ENCODE results near the gene TPST1.
"Not testable (repeated sequence)": the region's sequence is repeated elsewhere in the genome, so short reads cannot be mapped to it uniquely, and the experiment has no call there.

Gene TPST1

GRCh38 chr7:66204822-66205740 lies at the start of gene TPST1:
TSS of gene TPST1 (plus strand) at chr7:66205334. CDS start at chr7:66240426, 35,092 bp downstream.
- DNase-seq = peak; percentile 80

GRCh38 chr7:66156035-66156434 lies 49.1 kb upstream of the TPST1 start:
- not testable (repeated sequence) for DNase-seq

GRCh38 chr7:66157060-66157459 lies 48.1 kb upstream of the TPST1 start:
- DNase-seq = no peak

GRCh38 chr7:66162622-66163021 lies 42.5 kb upstream of the TPST1 start:
- DNase-seq = no peak

GRCh38 chr7:66163186-66163610 lies 41.9 kb upstream of the TPST1 start:
- no peak for DNase-seq

- DNase-seq = no peak
These were observed 40.8 kb upstream of the TPST1 start for GRCh38 chr7:66164356-66164755.

GRCh38 chr7:66167773-66168387 lies 37.3 kb upstream of the TPST1 start:
- DNase-seq = no peak

- DNase-seq = no peak
These were observed 35.5 kb upstream of the TPST1 start for GRCh38 chr7:66169616-66170015.

- DNase-seq = no peak
These were observed 34.6 kb upstream of the TPST1 start for GRCh38 chr7:66170309-66171231.

GRCh38 chr7:66172536-66173401 lies 32.4 kb upstream of the TPST1 start:
- not testable (repeated sequence) for DNase-seq

GRCh38 chr7:66173856-66174255 lies 31.3 kb upstream of the TPST1 start:
- no peak for DNase-seq

GRCh38 chr7:66175006-66175405 lies 30.1 kb upstream of the TPST1 start:
- not testable (repeated sequence) for DNase-seq

- no peak for DNase-seq
These were observed 28.2 kb upstream of the TPST1 start for GRCh38 chr7:66176914-66177313.

- no peak for DNase-seq
These were observed 26.9 kb upstream of the TPST1 start for GRCh38 chr7:66178258-66178657.

- no peak for DNase-seq
These were observed 23.8 kb upstream of the TPST1 start for GRCh38 chr7:66181329-66181728.

- DNase-seq = no peak
These were observed 23.3 kb upstream of the TPST1 start for GRCh38 chr7:66181845-66182244.

GRCh38 chr7:66182920-66183319 lies 22.2 kb upstream of the TPST1 start:
- no peak for DNase-seq

- no peak for DNase-seq
These were observed 21.4 kb upstream of the TPST1 start for GRCh38 chr7:66183700-66184099.

- no peak for DNase-seq
These were observed 19.4 kb upstream of the TPST1 start for GRCh38 chr7:66185680-66186187.

- DNase-seq = no peak
These were observed 18.1 kb upstream of the TPST1 start for GRCh38 chr7:66186991-66187390.

GRCh38 chr7:66187905-66188304 lies 17.2 kb upstream of the TPST1 start:
- DNase-seq = no peak

GRCh38 chr7:66188645-66189044 lies 16.5 kb upstream of the TPST1 start:
- DNase-seq = no peak
